Liver (tissue), 3 donors: ENCODE data around the gene PPP2R2C.

Experiments
- EGR1 ChIP-seq, 2 donors: IDR thresholded peaks; 2 replicates each; pipeline ENCODE4 v1.6.1; 2016 to 2018; ENCODE audit warnings: antibody characterized with exemption in 2 of 2, low read depth in 2 of 2
- GABPA ChIP-seq, 2 donors: IDR thresholded peaks in 1 of 2; conservative IDR thresholded peaks in 1 of 2; 2 replicates each; pipeline ENCODE4 v1.6.1; 2016; ENCODE audit warnings: antibody characterized with exemption in 2 of 2, mild to moderate bottlenecking in 1 of 2, moderate library complexity in 1 of 2
- HNF4G ChIP-seq: IDR thresholded peaks from 2 replicates; pipeline ENCODE4 v1.6.1; 2016; ENCODE audit warnings: antibody characterized with exemption
- JUND ChIP-seq, 2 donors: IDR thresholded peaks; 2 replicates each; pipeline ENCODE4 v1.6.1; 2016; ENCODE audit warnings: antibody characterized with exemption in 2 of 2
- NR2F2 ChIP-seq: IDR thresholded peaks from 2 replicates; pipeline ENCODE4 v1.6.1; 2016; ENCODE audit warnings: antibody characterized with exemption
- RAD21 ChIP-seq, 2 donors: IDR thresholded peaks; 2 replicates each; pipeline ENCODE4 v1.6.1; 2016; ENCODE audit warnings: antibody characterized with exemption in 2 of 2, mild to moderate bottlenecking in 2 of 2
- YY1 ChIP-seq: IDR thresholded peaks from 2 replicates; pipeline ENCODE4 v1.6.1; 2016; ENCODE audit warnings: antibody characterized with exemption, mild to moderate bottlenecking
- TF ChIP-seq, protein P1 (sequence below): fragments of 150-350 bp; IDR thresholded peaks from 2 replicates; pipeline ENCODE4 v1.5.1; 2017; ENCODE audit warnings: improper control_type of control experiment, low read depth, low read length; ENCODE audit not compliant: missing input control
- TF ChIP-seq, protein P2 (sequence below): IDR thresholded peaks from 2 replicates; pipeline ENCODE4 v1.6.1; 2016; ENCODE audit warnings: antibody characterized with exemption, mild to moderate bottlenecking
- TF ChIP-seq, protein P3 (sequence below): IDR thresholded peaks from 2 replicates; pipeline ENCODE4 v1.6.1; 2016; ENCODE audit warnings: antibody characterized with exemption
- donor health status: healthy.
- donor health status: healthy.

DNA sequence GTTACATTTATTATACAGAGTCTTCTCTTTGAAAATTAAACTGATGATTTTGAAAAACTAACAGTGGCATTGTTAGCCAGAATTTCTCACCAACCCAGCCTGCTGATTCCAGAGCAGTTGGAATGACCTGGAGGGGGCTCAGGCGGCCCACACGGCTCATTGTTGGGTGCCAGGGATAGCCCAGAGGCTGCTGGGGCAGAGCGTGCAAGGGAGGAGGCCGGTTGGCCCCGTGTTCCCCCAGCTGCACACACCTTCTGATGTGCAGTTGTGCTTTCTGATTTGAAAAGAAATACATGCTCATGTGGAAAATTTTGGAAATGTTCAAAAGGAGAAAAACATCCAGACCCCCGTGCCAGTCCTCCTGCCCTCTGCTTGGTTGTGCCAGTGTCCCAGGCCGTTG lies 182.2 kb downstream of the PPP2R2C start:
- TF ChIP-seq, protein P1, sequence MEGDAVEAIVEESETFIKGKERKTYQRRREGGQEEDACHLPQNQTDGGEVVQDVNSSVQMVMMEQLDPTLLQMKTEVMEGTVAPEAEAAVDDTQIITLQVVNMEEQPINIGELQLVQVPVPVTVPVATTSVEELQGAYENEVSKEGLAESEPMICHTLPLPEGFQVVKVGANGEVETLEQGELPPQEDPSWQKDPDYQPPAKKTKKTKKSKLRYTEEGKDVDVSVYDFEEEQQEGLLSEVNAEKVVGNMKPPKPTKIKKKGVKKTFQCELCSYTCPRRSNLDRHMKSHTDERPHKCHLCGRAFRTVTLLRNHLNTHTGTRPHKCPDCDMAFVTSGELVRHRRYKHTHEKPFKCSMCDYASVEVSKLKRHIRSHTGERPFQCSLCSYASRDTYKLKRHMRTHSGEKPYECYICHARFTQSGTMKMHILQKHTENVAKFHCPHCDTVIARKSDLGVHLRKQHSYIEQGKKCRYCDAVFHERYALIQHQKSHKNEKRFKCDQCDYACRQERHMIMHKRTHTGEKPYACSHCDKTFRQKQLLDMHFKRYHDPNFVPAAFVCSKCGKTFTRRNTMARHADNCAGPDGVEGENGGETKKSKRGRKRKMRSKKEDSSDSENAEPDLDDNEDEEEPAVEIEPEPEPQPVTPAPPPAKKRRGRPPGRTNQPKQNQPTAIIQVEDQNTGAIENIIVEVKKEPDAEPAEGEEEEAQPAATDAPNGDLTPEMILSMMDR = no peak
- TF ChIP-seq, protein P2, sequence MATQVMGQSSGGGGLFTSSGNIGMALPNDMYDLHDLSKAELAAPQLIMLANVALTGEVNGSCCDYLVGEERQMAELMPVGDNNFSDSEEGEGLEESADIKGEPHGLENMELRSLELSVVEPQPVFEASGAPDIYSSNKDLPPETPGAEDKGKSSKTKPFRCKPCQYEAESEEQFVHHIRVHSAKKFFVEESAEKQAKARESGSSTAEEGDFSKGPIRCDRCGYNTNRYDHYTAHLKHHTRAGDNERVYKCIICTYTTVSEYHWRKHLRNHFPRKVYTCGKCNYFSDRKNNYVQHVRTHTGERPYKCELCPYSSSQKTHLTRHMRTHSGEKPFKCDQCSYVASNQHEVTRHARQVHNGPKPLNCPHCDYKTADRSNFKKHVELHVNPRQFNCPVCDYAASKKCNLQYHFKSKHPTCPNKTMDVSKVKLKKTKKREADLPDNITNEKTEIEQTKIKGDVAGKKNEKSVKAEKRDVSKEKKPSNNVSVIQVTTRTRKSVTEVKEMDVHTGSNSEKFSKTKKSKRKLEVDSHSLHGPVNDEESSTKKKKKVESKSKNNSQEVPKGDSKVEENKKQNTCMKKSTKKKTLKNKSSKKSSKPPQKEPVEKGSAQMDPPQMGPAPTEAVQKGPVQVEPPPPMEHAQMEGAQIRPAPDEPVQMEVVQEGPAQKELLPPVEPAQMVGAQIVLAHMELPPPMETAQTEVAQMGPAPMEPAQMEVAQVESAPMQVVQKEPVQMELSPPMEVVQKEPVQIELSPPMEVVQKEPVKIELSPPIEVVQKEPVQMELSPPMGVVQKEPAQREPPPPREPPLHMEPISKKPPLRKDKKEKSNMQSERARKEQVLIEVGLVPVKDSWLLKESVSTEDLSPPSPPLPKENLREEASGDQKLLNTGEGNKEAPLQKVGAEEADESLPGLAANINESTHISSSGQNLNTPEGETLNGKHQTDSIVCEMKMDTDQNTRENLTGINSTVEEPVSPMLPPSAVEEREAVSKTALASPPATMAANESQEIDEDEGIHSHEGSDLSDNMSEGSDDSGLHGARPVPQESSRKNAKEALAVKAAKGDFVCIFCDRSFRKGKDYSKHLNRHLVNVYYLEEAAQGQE = no peak
- TF ChIP-seq, protein P3, sequence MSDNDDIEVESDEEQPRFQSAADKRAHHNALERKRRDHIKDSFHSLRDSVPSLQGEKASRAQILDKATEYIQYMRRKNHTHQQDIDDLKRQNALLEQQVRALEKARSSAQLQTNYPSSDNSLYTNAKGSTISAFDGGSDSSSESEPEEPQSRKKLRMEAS = no peak
- TF ChIP-seq JUND (IDR thresholded peaks at IDR 0.05) (no peak), EGR1 (IDR thresholded peaks at IDR 0.05; ENCODE audit: low read depth in 2 of 2) (no peak), RAD21 (IDR thresholded peaks at IDR 0.05) (no peak), GABPA (IDR thresholded peaks at IDR 0.05 in 1 of 2, conservative IDR thresholded peaks at IDR 0.05 in 1 of 2) (no peak), YY1 (no peak), NR2F2 (no peak), HNF4G (no peak)
